Keratinocyte (primary cell): Measurements from ENCODE around the gene ZNF747. TPM values are rescaled to one million over a fixed set of nuclear protein-coding genes. Genes with fewer than 3 reads are reported as not detected.

Source experiments
- DNase-seq: peaks from one replicate; pipeline ENCODE4 v3.0.0-alpha.2; 2011; ENCODE audit warnings: low read depth, missing footprints, low spot score
- FAIRE-seq: peaks from 2 replicates; lab custom pipeline; 2011; peaks lifted over from hg19 to GRCh38; lab: Jason Lieb, UNC
- H2AFZ ChIP-seq: 2 replicates; pipeline ENCODE4 v1.6.0; 2012; ENCODE audit warnings: low read length, control low read depth, inconsistent platforms; ENCODE audit not compliant: control insufficient read depth
- H3K27ac ChIP-seq: 2 replicates; pipeline ENCODE4 v1.5.1; 2011; ENCODE audit warnings: low read length; ENCODE audit not compliant: control insufficient read depth, insufficient read depth
- H3K27me3 ChIP-seq: 3 replicates; pipeline ENCODE4 v1.6.0; 2011; ENCODE audit warnings: low read length; ENCODE audit not compliant: control insufficient read depth, insufficient read depth; ENCODE audit errors: extremely low read depth
- H3K36me3 ChIP-seq, 2 experiments: 2 replicates in 1 of 2; 3 replicates in 1 of 2; pipeline ENCODE4 v1.5.1; 2011; ENCODE audit warnings: low read length in 2 of 2, mild to moderate bottlenecking in 1 of 2; ENCODE audit not compliant: control insufficient read depth in 2 of 2, insufficient read depth in 2 of 2; ENCODE audit errors: extremely low read depth in 1 of 2
- H3K4me1 ChIP-seq: 3 replicates; pipeline ENCODE4 v1.5.1; 2011; ENCODE audit warnings: low read length; ENCODE audit not compliant: control insufficient read depth, insufficient read depth; ENCODE audit errors: extremely low read depth
- H3K4me2 ChIP-seq: 3 replicates; pipeline ENCODE4 v1.6.0; 2011; ENCODE audit warnings: low read depth, low read length; ENCODE audit not compliant: control insufficient read depth, insufficient read depth; ENCODE audit errors: extremely low read depth
- H3K4me3 ChIP-seq, 3 experiments: fragments of 200-600 bp in 1 of 3; sonication (generic) in 1 of 3; 2 replicates in 2 of 3; 3 replicates in 1 of 3; pipeline ENCODE4 v1.5.1; 2011 to 2016; ENCODE audit warnings: low read length in 3 of 3, mild to moderate bottlenecking in 3 of 3, control low read depth in 2 of 3, inconsistent platforms in 1 of 3, low read depth in 1 of 3, mixed read lengths in 1 of 3, mixed run types in 1 of 3, moderate library complexity in 1 of 3; ENCODE audit not compliant: control insufficient read depth in 2 of 3, insufficient read depth in 2 of 3; ENCODE audit errors: extremely low read depth in 1 of 3
- H3K79me2 ChIP-seq: 2 replicates; pipeline ENCODE4 v1.6.0; 2012; ENCODE audit warnings: low read length; ENCODE audit not compliant: control insufficient read depth, insufficient read depth
- H3K9ac ChIP-seq: 3 replicates; pipeline ENCODE4 v1.6.0; 2011; ENCODE audit warnings: low read length; ENCODE audit not compliant: control insufficient read depth, insufficient read depth; ENCODE audit errors: extremely low read depth
- H3K9me1 ChIP-seq: 3 replicates; pipeline ENCODE4 v1.6.0; 2011; ENCODE audit warnings: low read length; ENCODE audit not compliant: control insufficient read depth, insufficient read depth; ENCODE audit errors: extremely low read depth
- H3K9me3 ChIP-seq: 2 replicates; pipeline ENCODE4 v1.5.1; 2012; ENCODE audit warnings: low read depth, low read length; ENCODE audit not compliant: control insufficient read depth
- H4K20me1 ChIP-seq: 3 replicates; pipeline ENCODE4 v1.6.0; 2011; ENCODE audit warnings: low read length; ENCODE audit not compliant: control insufficient read depth, insufficient read depth; ENCODE audit errors: extremely low read depth
- CTCF ChIP-seq, 3 experiments: IDR thresholded peaks in 1 of 3; conservative IDR thresholded peaks in 1 of 3; optimal IDR thresholded peaks in 1 of 3; 2 replicates in 2 of 3; 3 replicates in 1 of 3; pipeline versions ENCODE3 to v1.5.1; 2011; ENCODE audit warnings: low read length in 3 of 3, mild to moderate bottlenecking in 3 of 3, moderate library complexity in 2 of 3, control low read depth in 1 of 3, inconsistent platforms in 1 of 3; ENCODE audit not compliant: insufficient read depth in 2 of 3; ENCODE audit errors: extremely low read depth in 1 of 3
- EZH2 ChIP-seq: IDR thresholded peaks from one replicate; pipeline ENCODE4 v1.6.1; 2012; ENCODE audit warnings: inconsistent platforms, mild to moderate bottlenecking, low read length, moderate library complexity
- dilution Hi-C: fragments of 300-500 bp; cut with MboI; formaldehyde crosslinking; loops from one replicate; pipeline ENCODE4 v1.7.0; 2020; ENCODE audit warnings: low sequenced_read_pairs; ENCODE audit not compliant: extremely low pct_ligation_motif_present
- polyA plus RNA-seq, 5 experiments: library from polyadenylated mRNA; depleted of rRNA in 3 of 5; stranded (reverse) in 3 of 5; stranded (forward) in 1 of 5; unstranded in 1 of 5; fragments of >200 nt; gene quantifications; 1 replicate in 1 of 5; 2 replicates in 3 of 5; 3 replicates in 1 of 5; pipeline versions ENCODE4 v1.2.1 to v1.2.3, GENCODE V29; 2011 to 2012; ENCODE audit warnings: missing spikeins in 2 of 5, low read depth in 1 of 5, low replicate concordance in 1 of 5

The ZNF747 gene
- polyA plus RNA-seq, 1 donor (not counting 4 experiments of a cell fraction or from before 2014, with no cell fraction given) = 2.7 TPM

- Histone ChIP-seq H3K4me2 (no peak overlapping the region), H3K79me2 (no peaks in the 10 kb centered on the region), H2AFZ (no peak overlapping the region), H3K9ac (no peak overlapping the region), H4K20me1 (no peaks in the 10 kb centered on the region), H3K9me1 (no peaks in the 10 kb centered on the region), H3K27me3 (no peaks in the 10 kb centered on the region), H3K36me3 (no peaks in the 10 kb centered on the region), H3K27ac (no peak overlapping the region), H3K4me1 (no peaks in the 10 kb centered on the region), H3K9me3 (no peaks in the 10 kb centered on the region), H3K4me3 (no peak overlapping the region)
- no peak for FAIRE-seq
- dilution Hi-C loops = no loop called here
- DNase-seq = no peak
- TF ChIP-seq EZH2 = no peak
- TF ChIP-seq CTCF (optimal IDR thresholded peaks at IDR 0.05 in 1 of 3, IDR thresholded peaks at IDR 0.05 in 1 of 3, conservative IDR thresholded peaks at IDR 0.05 in 1 of 3; ENCODE audit: extremely low read depth in 1 of 3, insufficient read depth in 2 of 3, low read length in 3 of 3) = no peak
Observed at GRCh38 chr16:30519120-30520049, 15.3 kb downstream of the ZNF747 start.

- no peak overlapping the region for H3K4me2 ChIP-seq
- TF ChIP-seq EZH2 = no peak
- no peak for TF ChIP-seq CTCF (optimal IDR thresholded peaks at IDR 0.05 in 1 of 3, IDR thresholded peaks at IDR 0.05 in 1 of 3, conservative IDR thresholded peaks at IDR 0.05 in 1 of 3; ENCODE audit: extremely low read depth in 1 of 3, insufficient read depth in 2 of 3, low read length in 3 of 3)
- H2AFZ ChIP-seq = no peak overlapping the region
- H3K27ac ChIP-seq = no peak overlapping the region
- H3K4me3 ChIP-seq = no peak overlapping the region
- H3K9me1 ChIP-seq = no peaks in the 10 kb centered on the region
- H3K27me3 ChIP-seq = peaks cover under 1% of the 10 kb centered on the region
- H3K79me2 ChIP-seq = no peaks in the 10 kb centered on the region
- no peaks in the 10 kb centered on the region for H3K36me3 ChIP-seq
- H3K4me1 ChIP-seq = no peaks in the 10 kb centered on the region
- FAIRE-seq (no peak), DNase-seq (no peak)
- H3K9me3 ChIP-seq = no peaks in the 10 kb centered on the region
- H3K9ac ChIP-seq = no peak overlapping the region
- no peaks in the 10 kb centered on the region for H4K20me1 ChIP-seq
- dilution Hi-C loops = no loop called here
Observed at GRCh38 chr16:30518552-30518951, 16.1 kb downstream of the ZNF747 start.
